CD14-positive monocyte (primary cell): ENCODE measurements around the gene ARHGDIA. TPM values are rescaled to one million over a fixed set of nuclear protein-coding genes. Genes with fewer than 3 reads are reported as not detected.

Source experiments
- DNase-seq, 3 donors: peaks; one replicate each; pipeline ENCODE4 v3.0.0-alpha.2; 2011 to 2022
- H2AFZ ChIP-seq: 2 replicates; pipeline ENCODE4 v1.6.0; 2012; ENCODE audit warnings: mild to moderate bottlenecking, low read depth, low read length, inconsistent platforms; ENCODE audit not compliant: insufficient read depth, poor library complexity, severe bottlenecking
- H3K27ac ChIP-seq, 2 donors: 1 replicate in 1 of 2; 2 replicates in 1 of 2; pipeline ENCODE4 v1.5.1; 2012 to 2013; ENCODE audit warnings: low read length in 2 of 2, control low read depth in 1 of 2, inconsistent platforms in 1 of 2, low read depth in 1 of 2, mild to moderate bottlenecking in 1 of 2
- H3K27me3 ChIP-seq, 2 donors: one replicate each; pipeline versions ENCODE4 v1.6.0 to v1.6.1; 2011 to 2013; ENCODE audit warnings: low read length in 2 of 2; ENCODE audit not compliant: control insufficient read depth in 2 of 2, insufficient read depth in 2 of 2
- H3K36me3 ChIP-seq, 2 donors: replicated peaks in 1 of 2; 1 replicate in 1 of 2; 2 replicates in 1 of 2; pipeline versions ENCODE4 v1.5.1 to v1.6.1; 2012 to 2013; ENCODE audit warnings: low read length in 2 of 2, control low read depth in 1 of 2, inconsistent platforms in 1 of 2, mild to moderate bottlenecking in 1 of 2; ENCODE audit not compliant: insufficient read depth in 2 of 2, control insufficient read depth in 1 of 2
- H3K4me1 ChIP-seq, 2 donors: 1 replicate in 1 of 2; 2 replicates in 1 of 2; pipeline versions ENCODE4 v1.5.1 to v1.6.1; 2012 to 2013; ENCODE audit warnings: low read length in 2 of 2, control low read depth in 1 of 2, inconsistent platforms in 1 of 2, mild to moderate bottlenecking in 1 of 2, moderate library complexity in 1 of 2; ENCODE audit not compliant: insufficient read depth in 2 of 2, control insufficient read depth in 1 of 2
- H3K4me2 ChIP-seq: replicated peaks from 2 replicates; pipeline ENCODE3; 2012; ENCODE audit warnings: low read length, moderate library complexity, mild to moderate bottlenecking; ENCODE audit not compliant: poor library complexity, severe bottlenecking; ENCODE audit errors: extremely low read depth
- H3K4me3 ChIP-seq, 3 experiments: fragments of 200-600 bp in 1 of 3; sonication (generic) in 1 of 3; replicated peaks in 1 of 3; 1 replicate in 2 of 3; 2 replicates in 1 of 3; pipeline ENCODE4 v1.5.1; 2011 to 2013; ENCODE audit warnings: low read length in 3 of 3, mild to moderate bottlenecking in 3 of 3, control low read depth in 2 of 3, low read depth in 2 of 3, inconsistent platforms in 1 of 3, moderate library complexity in 1 of 3
- H3K79me2 ChIP-seq: 2 replicates; pipeline ENCODE4 v1.6.0; 2012; ENCODE audit warnings: mild to moderate bottlenecking, control low read depth, inconsistent platforms, low read length, moderate library complexity; ENCODE audit not compliant: insufficient read depth
- H3K9ac ChIP-seq: 2 replicates; pipeline ENCODE4 v1.6.0; 2017; ENCODE audit warnings: low read length, mild to moderate bottlenecking; ENCODE audit not compliant: insufficient read depth, poor library complexity, severe bottlenecking
- H3K9me3 ChIP-seq, 2 donors: replicated peaks in 1 of 2; 1 replicate in 1 of 2; 2 replicates in 1 of 2; pipeline versions ENCODE4 v1.5.1 to v1.6.1; 2012 to 2013; ENCODE audit warnings: low read length in 2 of 2, control low read depth in 1 of 2; ENCODE audit not compliant: control insufficient read depth in 1 of 2, insufficient read depth in 1 of 2
- H4K20me1 ChIP-seq: 2 replicates; pipeline ENCODE4 v1.6.0; 2012; ENCODE audit warnings: mild to moderate bottlenecking, low read length, control low read depth, moderate library complexity; ENCODE audit not compliant: insufficient read depth
- H3K27ac Mint-ChIP-seq, 7 donors: one replicate each; pipeline ENCODE4 v1.8.0; 2020; ENCODE audit warnings: mild to moderate bottlenecking in 7 of 7, mixed read lengths in 7 of 7, moderate library complexity in 6 of 7, inconsistent platforms in 2 of 7
- H3K27me3 Mint-ChIP-seq, 3 donors: one replicate each; pipeline ENCODE4 v1.8.0; 2021 to 2022; ENCODE audit warnings: low read depth in 3 of 3, mild to moderate bottlenecking in 3 of 3, mixed read lengths in 3 of 3, moderate library complexity in 3 of 3, inconsistent platforms in 1 of 3
- H3K36me3 Mint-ChIP-seq, 2 donors: one replicate each; pipeline ENCODE4 v1.8.0; 2020; ENCODE audit warnings: mixed read lengths in 2 of 2, inconsistent platforms in 1 of 2, mild to moderate bottlenecking in 1 of 2
- H3K4me1 Mint-ChIP-seq: one replicate; pipeline ENCODE4 v1.8.0; 2020; ENCODE audit warnings: mild to moderate bottlenecking, mixed read lengths
- H3K4me3 Mint-ChIP-seq, 2 donors: one replicate each; pipeline ENCODE4 v1.8.0; 2020; ENCODE audit warnings: mild to moderate bottlenecking in 2 of 2, mixed read lengths in 2 of 2, moderate library complexity in 1 of 2
- H3K9me3 Mint-ChIP-seq, 7 donors: one replicate each; pipeline ENCODE4 v1.8.0; 2020 to 2022; ENCODE audit warnings: mixed read lengths in 7 of 7, mild to moderate bottlenecking in 6 of 7, moderate library complexity in 6 of 7, inconsistent platforms in 2 of 7
- WGBS: methylation state at CpG from one replicate; pipeline ENCODE4 v1.1.5; 2013; ENCODE audit warnings: missing lambda C conversion rate; ENCODE audit not compliant: insufficient coverage; 5-methylcytosine and 5-hydroxymethylcytosine counted together
- intact Hi-C, 2 donors: fragments of 100-400 bp; cut with micrococcal nuclease; formaldehyde crosslinking; loops; one replicate each; pipeline versions ENCODE4 v1.15.0 to v1.15.1; 2023
- polyA plus RNA-seq, 3 donors: library from polyadenylated mRNA; depleted of rRNA in 1 of 3; unstranded in 2 of 3; stranded (reverse) in 1 of 3; fragments of 300-500 nt in 2 of 3; fragments of >200 nt in 1 of 3; fragmentation: Illumina TruSeq in 2 of 3; gene quantifications; 1 replicate in 2 of 3; 2 replicates in 1 of 3; pipeline ENCODE4 v1.2.3, GENCODE V29; 2012 to 2021
- TF ChIP-seq, protein P1 (sequence below): fragments of 200-600 bp; IDR thresholded peaks from one replicate; pipeline ENCODE4 v1.8.0; 2022; ENCODE audit warnings: antibody characterized with exemption, mild to moderate bottlenecking

ARHGDIA gene
- polyA plus RNA-seq, 3 donors, result 86.3 to 477 (median 97.2) TPM

DNA sequence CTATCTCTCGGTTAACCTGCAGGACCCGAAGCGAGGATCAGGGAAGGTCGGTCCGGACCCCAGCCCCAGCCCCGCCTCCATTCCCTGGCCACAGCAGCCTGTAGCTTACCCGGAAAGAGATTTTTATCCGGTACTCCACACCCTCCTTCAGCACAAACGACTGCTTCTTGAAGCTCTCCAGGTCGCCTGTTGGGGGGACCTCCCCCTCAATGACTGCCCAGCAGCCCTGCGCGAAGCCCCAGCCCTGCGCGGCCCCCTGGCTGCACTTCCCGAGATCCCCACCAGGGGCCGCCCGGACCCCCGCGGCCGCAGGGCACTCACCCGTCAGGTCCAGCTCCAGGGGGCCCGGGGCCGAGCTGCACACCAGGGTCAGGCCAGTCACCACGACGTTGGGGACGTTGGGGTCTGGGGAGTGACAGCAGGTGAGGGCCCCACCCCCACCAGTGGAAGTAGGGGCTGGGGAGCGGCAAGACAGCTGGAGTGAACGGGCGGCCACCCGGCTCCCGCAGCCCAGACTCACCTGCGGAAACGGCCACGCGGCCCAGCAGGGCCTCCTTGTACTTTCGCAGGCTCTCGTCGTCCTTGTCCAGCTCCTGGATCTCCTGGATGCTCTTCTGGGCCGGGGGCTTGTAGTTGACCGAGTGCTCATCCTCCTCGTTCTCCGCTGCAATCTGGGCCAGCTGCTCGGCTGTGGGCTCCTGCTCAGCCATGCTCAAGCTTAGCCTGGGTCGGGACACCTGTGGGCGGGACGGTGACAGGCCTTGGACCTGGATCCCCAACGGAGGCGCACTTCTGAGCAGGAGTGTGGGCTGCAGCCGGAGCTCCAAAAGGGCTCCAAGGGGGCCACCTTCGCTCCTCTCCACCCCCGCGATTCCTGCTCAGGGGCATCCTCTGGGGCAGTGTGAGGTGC is 1.7 kb downstream of the ARHGDIA start:
- H3K4me1 ChIP-seq, result peaks cover 34 to 53% of the 10 kb centered on the region in 2 donors
- peak overlapping the region; percentile 94 for H3K9ac ChIP-seq
- Mint-ChIP-seq H3K4me3 (peak overlapping the region; percentile 84 to 91), H3K36me3 (peaks cover 15 to 28% of the 10 kb centered on the region in 2 donors), H3K27ac (peak overlapping the region; percentile 81 to 95 (median 90)), H3K27me3 (no peaks in the 10 kb centered on the region), H3K9me3 (no peaks in the 10 kb centered on the region), H3K4me1 (peaks cover 32% of the 10 kb centered on the region)
- no peaks in the 10 kb centered on the region for H3K27me3 ChIP-seq
- peak in 1 of 3 donors; percentile 35 for DNase-seq
- H2AFZ ChIP-seq, result no peak overlapping the region
- H3K27ac ChIP-seq, result peak overlapping the region; percentile 88 to 93
- peak overlapping the region; percentile 89 to 98 (median 94) for H3K4me3 ChIP-seq
- 57% methylated on average over 44 of the region's 52 CpGs for WGBS
- peaks cover 23 to 24% of the 10 kb centered on the region in 2 donors for H3K36me3 ChIP-seq
- H4K20me1 ChIP-seq, result peaks cover 57% of the 10 kb centered on the region
- peak overlapping the region; percentile 90 for H3K4me2 ChIP-seq
- no peaks in the 10 kb centered on the region for H3K9me3 ChIP-seq
- H3K79me2 ChIP-seq, result peaks cover 64% of the 10 kb centered on the region
- intact Hi-C loops, result loop anchor here (2.0 to 10.0 kb wide), 4 partner anchors 37 to 58 kb away; partner anchors contain the start of genes MCRIP1 (in 2 of the 2), MAFG (in 1 of the 2), PCYT2 (in 1 of the 2) and SIRT7 (in 1 of the 2)
- TF ChIP-seq, protein P1, sequence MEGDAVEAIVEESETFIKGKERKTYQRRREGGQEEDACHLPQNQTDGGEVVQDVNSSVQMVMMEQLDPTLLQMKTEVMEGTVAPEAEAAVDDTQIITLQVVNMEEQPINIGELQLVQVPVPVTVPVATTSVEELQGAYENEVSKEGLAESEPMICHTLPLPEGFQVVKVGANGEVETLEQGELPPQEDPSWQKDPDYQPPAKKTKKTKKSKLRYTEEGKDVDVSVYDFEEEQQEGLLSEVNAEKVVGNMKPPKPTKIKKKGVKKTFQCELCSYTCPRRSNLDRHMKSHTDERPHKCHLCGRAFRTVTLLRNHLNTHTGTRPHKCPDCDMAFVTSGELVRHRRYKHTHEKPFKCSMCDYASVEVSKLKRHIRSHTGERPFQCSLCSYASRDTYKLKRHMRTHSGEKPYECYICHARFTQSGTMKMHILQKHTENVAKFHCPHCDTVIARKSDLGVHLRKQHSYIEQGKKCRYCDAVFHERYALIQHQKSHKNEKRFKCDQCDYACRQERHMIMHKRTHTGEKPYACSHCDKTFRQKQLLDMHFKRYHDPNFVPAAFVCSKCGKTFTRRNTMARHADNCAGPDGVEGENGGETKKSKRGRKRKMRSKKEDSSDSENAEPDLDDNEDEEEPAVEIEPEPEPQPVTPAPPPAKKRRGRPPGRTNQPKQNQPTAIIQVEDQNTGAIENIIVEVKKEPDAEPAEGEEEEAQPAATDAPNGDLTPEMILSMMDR, result peak; percentile 96

GRCh38 chr17:81868674-81869220 is 2.4 kb downstream of the ARHGDIA start:
- Mint-ChIP-seq H3K36me3 (peaks cover 15 to 30% of the 10 kb centered on the region in 2 donors), H3K27me3 (no peaks in the 10 kb centered on the region), H3K9me3 (no peaks in the 10 kb centered on the region), H3K4me1 (peaks cover 32% of the 10 kb centered on the region), H3K27ac (peak overlapping the region in 5 of 7 donors; percentile 60 to 95 (median 74)), H3K4me3 (no peak overlapping the region)
- Histone ChIP-seq H3K9me3 (no peaks in the 10 kb centered on the region), H3K27ac (peak overlapping the region in 1 of 2 donors; percentile 93), H3K79me2 (peaks cover 71% of the 10 kb centered on the region), H3K36me3 (peaks cover 23 to 24% of the 10 kb centered on the region in 2 donors), H3K4me1 (peaks cover 34 to 53% of the 10 kb centered on the region in 2 donors), H3K4me2 (peak overlapping the region; percentile 90), H4K20me1 (peaks cover 61% of the 10 kb centered on the region), H3K9ac (no peak overlapping the region), H2AFZ (no peak overlapping the region), H3K27me3 (no peaks in the 10 kb centered on the region), H3K4me3 (peak overlapping the region in 1 of 3 experiments; percentile 98)
- 82% methylated on average over 30 of the region's 30 CpGs for WGBS
- no peak for DNase-seq
- intact Hi-C loops, result loop anchor here in 1 of 2 donors (10.0 kb wide), 1 partner anchor 46 kb away; the partner anchor contains the start of genes PCYT2 and SIRT7
- TF ChIP-seq, protein P1, result no peak
